Karpas-422 (cell line): ENCODE results near the gene MPDU1. TPM values are rescaled to one million over a fixed set of nuclear protein-coding genes. Genes with fewer than 3 reads are reported as not detected.

Experiments used
- DNase-seq: peaks from one replicate; pipeline ENCODE4 v3.0.0-alpha.2; 2015
- H2AFZ ChIP-seq: fragments of 200-600 bp; sonication (generic); 2 replicates; pipeline ENCODE4 v1.6.1; 2014; ENCODE audit warnings: antibody characterized with exemption, low read length, mixed read lengths
- H3K27ac ChIP-seq: fragments of 200-600 bp; sonication (generic); 2 replicates; pipeline ENCODE4 v1.5.1; 2014; ENCODE audit warnings: mild to moderate bottlenecking, low read length, moderate library complexity
- H3K27me3 ChIP-seq: fragments of 200-600 bp; sonication (generic); 2 replicates; pipeline ENCODE4 v1.6.1; 2014; ENCODE audit warnings: low read length, mixed read lengths
- H3K36me3 ChIP-seq: fragments of 200-600 bp; sonication (generic); 2 replicates; pipeline ENCODE4 v1.6.1; 2014; ENCODE audit warnings: low read length, mixed read lengths; ENCODE audit not compliant: insufficient read depth
- H3K4me1 ChIP-seq: fragments of 200-600 bp; sonication (generic); 2 replicates; pipeline ENCODE4 v1.6.1; 2014; ENCODE audit warnings: mild to moderate bottlenecking, low read length, mixed read lengths
- H3K4me2 ChIP-seq: fragments of 200-600 bp; sonication (generic); 2 replicates; pipeline ENCODE4 v1.6.1; 2014; ENCODE audit warnings: low read length, low read depth, mild to moderate bottlenecking; ENCODE audit not compliant: poor library complexity, severe bottlenecking
- H3K4me3 ChIP-seq: fragments of 200-600 bp; sonication (generic); 2 replicates; pipeline ENCODE4 v1.5.1; 2014; ENCODE audit warnings: mild to moderate bottlenecking, antibody characterized with exemption, low read length, mixed read lengths
- H3K79me2 ChIP-seq: fragments of 200-600 bp; sonication (generic); 2 replicates; pipeline ENCODE4 v1.6.1; 2014; ENCODE audit warnings: mild to moderate bottlenecking, low read length, mixed read lengths
- H3K9ac ChIP-seq: fragments of 200-600 bp; sonication (generic); 2 replicates; pipeline ENCODE4 v1.6.0; 2014; ENCODE audit warnings: low read length
- H3K9me2 ChIP-seq: fragments of 200-600 bp; sonication (generic), shearing (Covaris generic); replicated peaks from 2 replicates; pipeline ENCODE4 v1.6.0; 2014; ENCODE audit warnings: mild to moderate bottlenecking, low read length, moderate library complexity; ENCODE audit not compliant: insufficient read depth
- H3K9me3 ChIP-seq: fragments of 300-700, 200-600 bp; sonication (generic); 2 replicates; pipeline ENCODE4 v1.6.1; 2014; ENCODE audit warnings: low read length, mixed read lengths
- H4K20me1 ChIP-seq: fragments of 200-600 bp; sonication (generic); 2 replicates; pipeline ENCODE4 v1.6.1; 2014; ENCODE audit warnings: mild to moderate bottlenecking, antibody characterized with exemption, low read length, low read depth; ENCODE audit not compliant: insufficient read depth
- total RNA-seq: library from RNA; depleted of rRNA; stranded (reverse); fragments of >200 nt; shearing (Covaris generic); gene quantifications from 2 replicates; pipeline ENCODE4 v1.2.3, GENCODE V29; 2014; ENCODE audit warnings: low replicate concordance

MPDU1 gene
- total RNA-seq, 1 experiment from 2014 or later = 25.4 TPM

GRCh38 chr17:7550344-7550743 lies 33.3 kb upstream of the MPDU1 start:
- Histone ChIP-seq H3K79me2 (no peaks in the 10 kb centered on the region), H3K9me2 (no peaks in the 10 kb centered on the region), H3K4me3 (no peak overlapping the region), H3K36me3 (no peaks in the 10 kb centered on the region), H3K9ac (no peak overlapping the region), H3K4me2 (no peak overlapping the region), H2AFZ (no peak overlapping the region), H3K4me1 (no peaks in the 10 kb centered on the region), H3K27me3 (no peaks in the 10 kb centered on the region), H3K9me3 (no peaks in the 10 kb centered on the region), H3K27ac (no peak overlapping the region), H4K20me1 (no peaks in the 10 kb centered on the region)
- DNase-seq = no peak

DNA sequence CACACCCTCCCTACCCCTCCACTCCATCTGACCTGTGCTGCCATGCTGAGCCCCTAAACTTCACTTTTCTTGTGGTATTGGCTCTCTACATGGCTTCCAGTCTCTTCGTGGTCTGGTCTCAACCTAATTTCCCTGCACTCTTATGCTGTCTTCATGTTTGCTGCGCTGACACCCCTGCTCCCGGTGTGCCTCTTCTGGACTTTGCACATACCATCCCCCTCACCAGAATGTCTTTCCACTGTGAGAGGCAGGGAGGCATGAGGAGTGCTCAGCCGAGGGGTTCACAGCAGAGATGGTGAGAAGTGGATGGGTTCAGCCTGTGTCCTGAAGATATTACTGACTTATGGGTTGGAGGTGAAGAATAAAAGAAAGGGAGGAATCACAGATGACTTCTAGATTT lies 32.3 kb upstream of the MPDU1 start:
- Histone ChIP-seq H3K9me2 (no peaks in the 10 kb centered on the region), H3K9ac (no peak overlapping the region), H3K27ac (no peak overlapping the region)

GRCh38 chr17:7552621-7553051 lies 31.0 kb upstream of the MPDU1 start:
- no peak overlapping the region for H2AFZ ChIP-seq
- H4K20me1 ChIP-seq = no peaks in the 10 kb centered on the region

More for the DNA sequence above, 32.3 kb upstream of the MPDU1 start:
- DNase-seq = no peak
- Histone ChIP-seq H3K4me3 (no peak overlapping the region), H3K9me3 (no peaks in the 10 kb centered on the region), H3K4me2 (no peak overlapping the region), H3K4me1 (no peaks in the 10 kb centered on the region), H3K79me2 (no peaks in the 10 kb centered on the region), H2AFZ (no peak overlapping the region), H3K36me3 (no peaks in the 10 kb centered on the region), H4K20me1 (no peaks in the 10 kb centered on the region), H3K27me3 (no peaks in the 10 kb centered on the region)

DNA sequence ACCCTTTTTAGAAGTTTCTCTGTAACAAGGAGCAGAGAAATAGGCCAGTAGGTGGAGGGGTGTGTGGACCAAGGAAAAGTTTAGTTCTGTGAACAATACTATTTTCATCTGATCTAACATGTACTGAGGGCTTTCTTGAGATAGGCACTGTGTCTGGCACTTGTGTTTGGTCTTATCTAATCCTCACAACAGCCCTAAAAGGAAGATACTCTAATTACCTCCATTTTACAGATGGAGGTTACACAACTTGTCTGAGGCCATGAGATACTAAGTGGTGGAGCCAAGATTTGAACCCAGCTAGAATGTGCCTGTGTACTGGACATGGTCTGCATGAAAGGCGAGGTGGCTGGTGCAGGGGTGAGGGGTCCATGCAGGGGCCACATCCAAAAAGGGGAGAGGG lies 30.3 kb upstream of the MPDU1 start:
- Histone ChIP-seq H4K20me1 (no peaks in the 10 kb centered on the region), H3K9ac (no peak overlapping the region), H2AFZ (no peak overlapping the region), H3K36me3 (no peaks in the 10 kb centered on the region), H3K4me3 (no peak overlapping the region), H3K4me1 (peaks cover 6% of the 10 kb centered on the region), H3K79me2 (no peaks in the 10 kb centered on the region), H3K9me3 (no peaks in the 10 kb centered on the region), H3K27ac (no peak overlapping the region), H3K9me2 (no peaks in the 10 kb centered on the region), H3K27me3 (no peaks in the 10 kb centered on the region), H3K4me2 (no peak overlapping the region)
- no peak for DNase-seq

More at GRCh38 chr17:7552621-7553051, 31.0 kb upstream of the MPDU1 start:
- DNase-seq = no peak
- Histone ChIP-seq H3K9me2 (no peaks in the 10 kb centered on the region), H3K4me2 (no peak overlapping the region), H3K4me3 (no peak overlapping the region), H3K27ac (no peak overlapping the region), H3K36me3 (no peaks in the 10 kb centered on the region), H3K9me3 (no peaks in the 10 kb centered on the region), H3K79me2 (no peaks in the 10 kb centered on the region), H3K4me1 (no peaks in the 10 kb centered on the region), H3K9ac (no peak overlapping the region), H3K27me3 (no peaks in the 10 kb centered on the region)

GRCh38 chr17:7555320-7555948 lies 28.2 kb upstream of the MPDU1 start:
- Histone ChIP-seq H3K4me3 (no peak overlapping the region), H3K27ac (no peak overlapping the region), H4K20me1 (no peaks in the 10 kb centered on the region), H3K79me2 (no peaks in the 10 kb centered on the region), H3K4me1 (peaks cover 18% of the 10 kb centered on the region), H3K9me2 (no peaks in the 10 kb centered on the region), H3K9me3 (no peaks in the 10 kb centered on the region), H3K36me3 (no peaks in the 10 kb centered on the region), H3K27me3 (no peaks in the 10 kb centered on the region), H3K9ac (no peak overlapping the region), H3K4me2 (no peak overlapping the region), H2AFZ (no peak overlapping the region)
- DNase-seq = no peak

DNA sequence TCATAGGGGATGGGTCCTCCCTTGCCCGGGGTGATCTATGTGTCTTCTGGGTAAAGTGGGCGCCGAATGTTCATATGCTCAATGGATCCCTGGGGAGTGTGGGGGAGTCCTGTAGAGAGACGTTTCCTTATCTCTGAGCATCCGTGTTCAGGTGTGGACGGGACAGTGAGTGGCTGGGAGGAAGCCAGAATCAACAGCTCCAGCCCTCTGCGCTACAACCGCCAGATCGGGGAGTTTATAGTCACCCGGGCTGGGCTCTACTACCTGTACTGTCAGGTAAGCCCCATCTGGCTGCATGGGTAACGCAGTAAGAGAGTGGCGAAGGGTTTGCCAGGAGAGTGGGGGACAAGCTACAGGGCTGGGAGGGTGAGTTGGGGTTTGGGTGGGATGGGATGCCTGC lies 27.0 kb upstream of the MPDU1 start:
- DNase-seq = no peak
- no peaks in the 10 kb centered on the region for H3K27me3 ChIP-seq
- H3K4me3 ChIP-seq = no peak overlapping the region
- H3K9me2 ChIP-seq = no peaks in the 10 kb centered on the region
- H3K4me2 ChIP-seq = no peak overlapping the region
- peaks cover 26% of the 10 kb centered on the region for H3K4me1 ChIP-seq
- H3K36me3 ChIP-seq = no peaks in the 10 kb centered on the region
- no peak overlapping the region for H2AFZ ChIP-seq
- no peaks in the 10 kb centered on the region for H4K20me1 ChIP-seq
- H3K79me2 ChIP-seq = peaks cover 6% of the 10 kb centered on the region
- no peak overlapping the region for H3K9ac ChIP-seq
- no peak overlapping the region for H3K27ac ChIP-seq
- no peaks in the 10 kb centered on the region for H3K9me3 ChIP-seq

DNA sequence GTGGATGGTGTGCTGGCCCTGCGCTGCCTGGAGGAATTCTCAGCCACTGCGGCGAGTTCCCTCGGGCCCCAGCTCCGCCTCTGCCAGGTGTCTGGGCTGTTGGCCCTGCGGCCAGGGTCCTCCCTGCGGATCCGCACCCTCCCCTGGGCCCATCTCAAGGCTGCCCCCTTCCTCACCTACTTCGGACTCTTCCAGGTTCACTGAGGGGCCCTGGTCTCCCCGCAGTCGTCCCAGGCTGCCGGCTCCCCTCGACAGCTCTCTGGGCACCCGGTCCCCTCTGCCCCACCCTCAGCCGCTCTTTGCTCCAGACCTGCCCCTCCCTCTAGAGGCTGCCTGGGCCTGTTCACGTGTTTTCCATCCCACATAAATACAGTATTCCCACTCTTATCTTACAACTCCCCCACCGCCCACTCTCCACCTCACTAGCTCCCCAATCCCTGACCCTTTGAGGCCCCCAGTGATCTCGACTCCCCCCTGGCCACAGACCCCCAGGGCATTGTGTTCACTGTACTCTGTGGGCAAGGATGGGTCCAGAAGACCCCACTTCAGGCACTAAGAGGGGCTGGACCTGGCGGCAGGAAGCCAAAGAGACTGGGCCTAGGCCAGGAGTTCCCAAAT lies 26.4 kb upstream of the MPDU1 start:
- no peak overlapping the region for H3K9ac ChIP-seq
- DNase-seq = no peak

DNA sequence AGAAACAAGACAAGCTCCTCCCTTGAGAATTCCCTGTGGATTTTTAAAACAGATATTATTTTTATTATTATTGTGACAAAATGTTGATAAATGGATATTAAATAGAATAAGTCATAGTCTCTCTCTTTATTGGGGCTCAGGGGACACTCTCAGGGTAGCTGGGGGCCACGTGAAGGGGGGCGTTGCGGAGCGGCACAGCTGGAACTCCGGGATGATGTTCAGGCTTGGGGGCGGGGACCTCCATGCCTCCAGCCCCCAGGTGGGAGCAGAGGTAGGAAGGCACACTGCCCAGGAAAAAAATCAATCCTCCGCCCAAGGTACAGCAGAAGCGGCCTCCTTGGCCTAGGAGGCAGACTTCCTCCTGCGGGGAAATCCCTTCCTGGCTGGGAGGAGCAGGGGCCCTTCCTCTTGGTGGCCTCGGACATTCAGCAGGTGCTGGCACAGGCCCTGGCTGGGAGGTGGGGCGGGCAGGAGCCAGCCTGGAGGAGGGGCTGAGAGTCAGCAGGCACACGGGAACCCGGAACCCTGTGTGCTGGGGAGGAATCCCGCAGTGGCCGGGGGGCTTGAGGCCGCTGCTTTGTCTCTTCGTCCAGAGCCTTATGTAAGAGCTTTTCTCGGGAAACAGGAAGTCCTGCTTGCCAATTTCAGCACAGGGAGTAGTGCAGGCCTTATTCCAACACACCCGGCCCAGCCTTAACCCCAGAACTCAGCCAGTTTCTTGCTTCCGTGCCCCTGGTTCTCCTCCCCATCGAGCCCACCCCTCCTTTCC lies 25.7 kb upstream of the MPDU1 start:
- Histone ChIP-seq H3K9me2 (no peaks in the 10 kb centered on the region), H3K4me1 (peaks cover 30% of the 10 kb centered on the region), H3K9ac (peak overlapping the region; percentile 38), H4K20me1 (peaks cover 1% of the 10 kb centered on the region; the same call in 1 of the 2 replicates), H3K4me3 (no peak overlapping the region), H3K79me2 (peaks cover 19% of the 10 kb centered on the region), H2AFZ (no peak overlapping the region), H3K4me2 (peak overlapping the region; percentile 28), H3K27ac (no peak overlapping the region), H3K36me3 (no peaks in the 10 kb centered on the region), H3K9me3 (no peaks in the 10 kb centered on the region), H3K27me3 (no peaks in the 10 kb centered on the region)
- DNase-seq = peak; percentile 50

More for the DNA sequence above, 26.4 kb upstream of the MPDU1 start:
- no peak overlapping the region for H2AFZ ChIP-seq
- H3K4me2 ChIP-seq = no peak overlapping the region
- H3K4me1 ChIP-seq = peaks cover 26% of the 10 kb centered on the region
- no peaks in the 10 kb centered on the region for H3K9me2 ChIP-seq
- no peaks in the 10 kb centered on the region for H4K20me1 ChIP-seq
- H3K36me3 ChIP-seq = no peaks in the 10 kb centered on the region
- no peaks in the 10 kb centered on the region for H3K9me3 ChIP-seq
- no peaks in the 10 kb centered on the region for H3K27me3 ChIP-seq
- H3K27ac ChIP-seq = no peak overlapping the region
- no peak overlapping the region for H3K4me3 ChIP-seq
- H3K79me2 ChIP-seq = peaks cover 12% of the 10 kb centered on the region
